Gastrocnemius medialis (tissue), 4 donors: ENCODE data around the gene DNM3. TPM values are rescaled to one million over a fixed set of nuclear protein-coding genes. Genes with fewer than 3 reads are reported as not detected.

ENCODE experiments used
- ATAC-seq, 2 donors: fragments of 150-250 bp; one replicate each; pipeline ENCODE4 v1.9.1; 2016
- DNase-seq, 2 donors: peaks; one replicate each; pipeline ENCODE4 v3.0.0-alpha.2; 2019
- H3K27ac ChIP-seq, 4 donors: fragments of 200-600 bp; sonication (generic); 1 replicate in 1 of 4; 2 replicates in 3 of 4; pipeline ENCODE4 v1.5.1; 2016 to 2018; ENCODE audit warnings: mild to moderate bottlenecking in 2 of 4, moderate library complexity in 1 of 4
- H3K27me3 ChIP-seq, 3 donors: fragments of 200-600 bp; sonication (generic) in 2 of 3; 1 replicate in 1 of 3; 2 replicates in 2 of 3; pipeline versions ENCODE4 v1.5.1 to v1.6.0; 2016 to 2019; ENCODE audit warnings: mild to moderate bottlenecking in 1 of 3, moderate library complexity in 1 of 3
- H3K36me3 ChIP-seq, 2 donors: fragments of 200-600 bp; sonication (generic) in 1 of 2; one replicate each; pipeline ENCODE4 v1.5.1; 2017 to 2018
- H3K4me1 ChIP-seq, 2 donors: fragments of 200-600 bp; sonication (generic) in 1 of 2; one replicate each; pipeline ENCODE4 v1.5.1; 2016 to 2017; ENCODE audit warnings: mild to moderate bottlenecking in 2 of 2
- H3K4me3 ChIP-seq, 4 donors: fragments of 200-600 bp; sonication (generic) in 3 of 4; 1 replicate in 1 of 4; 2 replicates in 3 of 4; pipeline ENCODE4 v1.5.1; 2016 to 2019; ENCODE audit warnings: mild to moderate bottlenecking in 2 of 4
- H3K9me3 ChIP-seq, 3 donors: fragments of 200-600 bp; sonication (generic) in 2 of 3; 1 replicate in 1 of 3; 2 replicates in 2 of 3; pipeline ENCODE4 v1.5.1; 2016 to 2019
- POLR2A ChIP-seq, 2 donors: fragments of 450-650 bp; IDR thresholded peaks; one replicate each; pipeline ENCODE4 v1.6.1; 2017; ENCODE audit warnings: antibody characterized with exemption in 2 of 2, mild to moderate bottlenecking in 2 of 2, moderate library complexity in 2 of 2
- in situ Hi-C, 4 donors: fragments of 200-750 bp; cut with MboI; loops; one replicate each; pipeline versions ENCODE4 v1.15.0 to v1.8.0; 2017; ENCODE audit warnings: low sequenced_read_pairs in 4 of 4
- intact Hi-C: fragments of 100-400 bp; cut with DNase I; formaldehyde crosslinking; loops from one replicate; pipeline ENCODE4 v1.15.1; 2023; ENCODE audit warnings: low total_unique reads
- total RNA-seq, 4 donors: library from RNA; depleted of rRNA; stranded (reverse); fragments of >200 nt; gene quantifications; one replicate each; pipeline versions ENCODE4 v1.1.0 to v1.2.3, GENCODE V29; 2016
- TF ChIP-seq, protein P1 (sequence below), 5 experiments: fragments of 450-650 bp in 3 of 5; fragments of 200-600 bp in 2 of 5; sonication (generic) in 2 of 5; IDR thresholded peaks in 4 of 5; conservative IDR thresholded peaks in 1 of 5; 1 replicate in 4 of 5; 2 replicates in 1 of 5; pipeline ENCODE4 v1.5.1; 2016 to 2019; ENCODE audit warnings: antibody characterized with exemption in 5 of 5, mild to moderate bottlenecking in 3 of 5, moderate library complexity in 3 of 5

DNM3 gene
- total RNA-seq, 4 donors from 2014 or later = 0.35 to 1.6 (median 1.1) TPM

DNA sequence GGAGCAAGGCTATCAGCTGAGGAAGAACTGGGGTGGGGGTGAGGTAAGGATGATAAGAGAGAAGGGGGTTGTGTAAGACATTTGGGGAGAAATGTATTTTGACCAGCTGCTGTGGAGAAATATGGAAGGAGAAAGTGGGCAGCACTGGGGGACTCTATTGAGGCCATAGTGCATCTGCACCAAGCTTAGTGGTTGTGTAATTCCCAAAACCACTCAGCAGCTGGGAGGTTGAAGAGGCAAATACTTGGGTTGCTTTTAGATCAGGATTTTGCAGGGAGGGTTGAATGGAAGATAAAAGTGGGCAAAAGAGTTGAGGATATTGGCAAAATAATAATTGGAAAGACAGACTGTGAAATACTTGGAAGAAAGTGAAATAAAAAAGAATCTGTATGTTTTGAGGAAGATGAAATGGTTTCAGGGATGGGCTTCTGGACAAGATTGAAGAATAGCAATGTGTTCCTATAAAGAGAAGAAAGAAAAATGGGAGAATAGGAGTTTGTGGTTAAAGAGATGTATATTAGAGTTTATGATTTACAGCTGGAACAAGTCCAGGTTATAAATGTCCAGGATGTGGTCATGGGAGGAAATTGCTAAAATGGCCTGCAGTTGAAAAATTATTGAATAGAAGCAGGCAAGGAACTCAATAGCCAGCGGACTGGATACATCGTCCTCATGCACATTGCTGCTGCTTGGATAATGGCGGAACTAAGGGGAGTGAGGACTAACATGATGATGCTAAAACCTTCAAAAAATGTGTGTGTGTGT, 162.7 kb downstream of the DNM3 start:
- no peaks in the 10 kb centered on the region for H3K4me1 ChIP-seq
- no peak overlapping the region for H3K27ac ChIP-seq
- H3K4me3 ChIP-seq = no peak overlapping the region
- intact Hi-C loops = loop anchor here (10.0 kb wide), 1 partner anchor 401 kb away; no protein-coding TSS in a partner anchor
- ATAC-seq (no peak), DNase-seq (no peak)
- no peaks in the 10 kb centered on the region for H3K36me3 ChIP-seq
- no peaks in the 10 kb centered on the region for H3K27me3 ChIP-seq
- TF ChIP-seq, protein P1, sequence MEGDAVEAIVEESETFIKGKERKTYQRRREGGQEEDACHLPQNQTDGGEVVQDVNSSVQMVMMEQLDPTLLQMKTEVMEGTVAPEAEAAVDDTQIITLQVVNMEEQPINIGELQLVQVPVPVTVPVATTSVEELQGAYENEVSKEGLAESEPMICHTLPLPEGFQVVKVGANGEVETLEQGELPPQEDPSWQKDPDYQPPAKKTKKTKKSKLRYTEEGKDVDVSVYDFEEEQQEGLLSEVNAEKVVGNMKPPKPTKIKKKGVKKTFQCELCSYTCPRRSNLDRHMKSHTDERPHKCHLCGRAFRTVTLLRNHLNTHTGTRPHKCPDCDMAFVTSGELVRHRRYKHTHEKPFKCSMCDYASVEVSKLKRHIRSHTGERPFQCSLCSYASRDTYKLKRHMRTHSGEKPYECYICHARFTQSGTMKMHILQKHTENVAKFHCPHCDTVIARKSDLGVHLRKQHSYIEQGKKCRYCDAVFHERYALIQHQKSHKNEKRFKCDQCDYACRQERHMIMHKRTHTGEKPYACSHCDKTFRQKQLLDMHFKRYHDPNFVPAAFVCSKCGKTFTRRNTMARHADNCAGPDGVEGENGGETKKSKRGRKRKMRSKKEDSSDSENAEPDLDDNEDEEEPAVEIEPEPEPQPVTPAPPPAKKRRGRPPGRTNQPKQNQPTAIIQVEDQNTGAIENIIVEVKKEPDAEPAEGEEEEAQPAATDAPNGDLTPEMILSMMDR (IDR thresholded peaks at IDR 0.05 in 4 of 5, conservative IDR thresholded peaks at IDR 0.05 in 1 of 5) = no peak
- TF ChIP-seq POLR2A (IDR thresholded peaks at IDR 0.05) = no peak
- H3K9me3 ChIP-seq = no peaks in the 10 kb centered on the region
- in situ Hi-C loops = loop anchor here in 2 of 4 donors (25.0 kb wide), 1 partner anchor 408 kb away; the partner anchor contains the start of gene C1orf105 (in 2 of the 2)

DNA sequence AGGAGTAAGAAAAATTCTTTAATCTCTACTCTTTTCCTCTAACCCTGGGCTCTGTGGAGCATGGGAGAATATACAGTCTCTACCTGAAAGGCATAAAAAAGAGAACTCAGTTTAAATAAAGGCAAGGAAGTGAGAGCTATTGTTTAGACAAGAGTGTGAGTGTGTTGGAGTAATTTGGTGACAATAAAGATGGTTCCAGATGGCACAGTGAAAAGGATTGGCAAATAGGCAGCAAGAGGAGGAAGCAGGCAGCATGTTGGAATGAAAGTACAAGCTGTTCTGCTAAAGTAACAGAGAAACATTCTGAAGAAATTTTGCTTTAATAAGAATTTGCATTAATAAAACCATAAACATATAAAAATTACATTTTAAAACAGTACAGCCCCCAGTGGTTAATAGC, 163.4 kb downstream of the DNM3 start:
- Histone ChIP-seq H3K36me3 (no peaks in the 10 kb centered on the region), H3K27me3 (no peaks in the 10 kb centered on the region), H3K9me3 (no peaks in the 10 kb centered on the region), H3K4me1 (no peaks in the 10 kb centered on the region), H3K27ac (no peak overlapping the region), H3K4me3 (no peak overlapping the region)
- intact Hi-C loops = loop anchor here (10.0 kb wide), 1 partner anchor 400 kb away; no protein-coding TSS in a partner anchor
- in situ Hi-C loops = loop anchor here in 2 of 4 donors (25.0 kb wide), 1 partner anchor 408 kb away; the partner anchor contains the start of gene C1orf105 (in 2 of the 2)
- ATAC-seq (no peak), DNase-seq (no peak)
- TF ChIP-seq POLR2A (IDR thresholded peaks at IDR 0.05) = no peak
- TF ChIP-seq, protein P1 (IDR thresholded peaks at IDR 0.05 in 4 of 5, conservative IDR thresholded peaks at IDR 0.05 in 1 of 5) = no peak

DNA sequence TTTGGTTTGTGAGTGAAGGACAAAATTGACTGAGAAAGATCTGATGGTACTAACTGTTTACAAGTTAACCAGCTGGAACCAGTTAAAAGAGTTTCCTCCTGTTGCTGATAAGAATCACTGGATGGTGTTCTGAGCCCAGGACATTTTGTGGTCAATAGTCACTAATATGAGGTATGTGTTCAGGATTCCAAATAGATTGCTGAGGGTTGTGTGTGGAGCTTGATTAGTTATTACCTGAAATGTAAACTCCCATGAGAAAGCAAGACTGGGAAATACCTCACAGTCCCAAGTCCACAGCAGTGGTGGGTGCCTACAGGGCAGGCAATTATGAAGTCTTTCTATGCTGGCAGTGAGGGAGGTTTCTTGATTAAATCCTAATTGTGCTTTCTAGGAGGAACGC, 164.6 kb downstream of the DNM3 start:
- Histone ChIP-seq H3K4me1 (no peaks in the 10 kb centered on the region), H3K36me3 (no peaks in the 10 kb centered on the region), H3K4me3 (no peak overlapping the region), H3K9me3 (no peaks in the 10 kb centered on the region), H3K27ac (no peak overlapping the region), H3K27me3 (no peaks in the 10 kb centered on the region)
- no peak for ATAC-seq
- intact Hi-C loops (loop anchor here (10.0 kb wide), 1 partner anchor 399 kb away; no protein-coding TSS in a partner anchor), in situ Hi-C loops (loop anchor here in 2 of 4 donors (25.0 kb wide), 1 partner anchor 406 kb away; the partner anchor contains the start of gene C1orf105 (in 2 of the 2))
- TF ChIP-seq, protein P1 (IDR thresholded peaks at IDR 0.05 in 4 of 5, conservative IDR thresholded peaks at IDR 0.05 in 1 of 5) = no peak
- no peak for TF ChIP-seq POLR2A (IDR thresholded peaks at IDR 0.05)
- no peak for DNase-seq

DNA sequence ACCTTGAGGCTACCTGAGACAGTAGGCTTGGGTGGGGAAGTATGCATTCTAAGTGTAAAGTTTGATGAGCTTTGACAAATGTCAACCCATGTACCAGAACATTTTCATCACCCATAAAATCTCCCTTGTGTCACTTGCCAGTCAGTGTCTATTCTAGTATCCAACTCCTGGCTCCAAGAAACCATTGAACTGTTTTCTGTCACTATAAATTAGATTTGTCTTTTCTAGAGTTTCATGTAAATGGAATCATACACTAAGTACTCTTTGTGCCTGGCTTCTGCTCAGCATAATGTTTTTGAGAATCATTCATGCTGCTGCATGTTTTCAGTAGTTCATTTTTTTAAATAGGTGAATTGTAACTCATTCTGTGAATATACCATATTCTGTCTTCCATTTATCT, 165.4 kb downstream of the DNM3 start:
- no peak overlapping the region for H3K4me3 ChIP-seq
- no peak for DNase-seq
- H3K9me3 ChIP-seq = no peaks in the 10 kb centered on the region
- H3K27me3 ChIP-seq = no peaks in the 10 kb centered on the region
- H3K36me3 ChIP-seq = no peaks in the 10 kb centered on the region
- H3K4me1 ChIP-seq = no peaks in the 10 kb centered on the region
- TF ChIP-seq, protein P1 (IDR thresholded peaks at IDR 0.05 in 4 of 5, conservative IDR thresholded peaks at IDR 0.05 in 1 of 5) = no peak
- TF ChIP-seq POLR2A (IDR thresholded peaks at IDR 0.05) = no peak
- H3K27ac ChIP-seq = no peak overlapping the region
- in situ Hi-C loops (loop anchor here in 2 of 4 donors (25.0 kb wide), 1 partner anchor 406 kb away; the partner anchor contains the start of gene C1orf105 (in 2 of the 2)), intact Hi-C loops (loop anchor here (10.0 kb wide), 1 partner anchor 398 kb away; no protein-coding TSS in a partner anchor)
- no peak for ATAC-seq
